Mononuclear cell (primary cell): ENCODE results near the gene CALML3. TPM values are rescaled to one million over a fixed set of nuclear protein-coding genes. Genes with fewer than 3 reads are reported as not detected.

Experiments used
- H3K27me3 ChIP-seq: 2 replicates; pipeline ENCODE4 v1.6.0; 2011; ENCODE audit warnings: low read length, control low read depth; ENCODE audit not compliant: insufficient read depth
- H3K4me1 ChIP-seq: 2 replicates; pipeline ENCODE4 v1.5.1; 2011; ENCODE audit warnings: mild to moderate bottlenecking, low read length, control low read depth; ENCODE audit not compliant: insufficient read depth
- H3K4me3 ChIP-seq: 2 replicates; pipeline ENCODE4 v1.5.1; 2011; ENCODE audit warnings: mild to moderate bottlenecking, low read length, moderate library complexity
- H3K9me3 ChIP-seq: 2 replicates; pipeline ENCODE4 v1.5.1; 2011; ENCODE audit warnings: low read depth, mild to moderate bottlenecking, control low read depth, low read length
- total RNA-seq: library from RNA; depleted of rRNA; stranded (reverse); fragments of >200 nt; gene quantifications from one replicate; pipeline ENCODE4 v1.2.3, GENCODE V29; 2012

CALML3 gene
- total RNA-seq, 1 donor = not detected

DNA sequence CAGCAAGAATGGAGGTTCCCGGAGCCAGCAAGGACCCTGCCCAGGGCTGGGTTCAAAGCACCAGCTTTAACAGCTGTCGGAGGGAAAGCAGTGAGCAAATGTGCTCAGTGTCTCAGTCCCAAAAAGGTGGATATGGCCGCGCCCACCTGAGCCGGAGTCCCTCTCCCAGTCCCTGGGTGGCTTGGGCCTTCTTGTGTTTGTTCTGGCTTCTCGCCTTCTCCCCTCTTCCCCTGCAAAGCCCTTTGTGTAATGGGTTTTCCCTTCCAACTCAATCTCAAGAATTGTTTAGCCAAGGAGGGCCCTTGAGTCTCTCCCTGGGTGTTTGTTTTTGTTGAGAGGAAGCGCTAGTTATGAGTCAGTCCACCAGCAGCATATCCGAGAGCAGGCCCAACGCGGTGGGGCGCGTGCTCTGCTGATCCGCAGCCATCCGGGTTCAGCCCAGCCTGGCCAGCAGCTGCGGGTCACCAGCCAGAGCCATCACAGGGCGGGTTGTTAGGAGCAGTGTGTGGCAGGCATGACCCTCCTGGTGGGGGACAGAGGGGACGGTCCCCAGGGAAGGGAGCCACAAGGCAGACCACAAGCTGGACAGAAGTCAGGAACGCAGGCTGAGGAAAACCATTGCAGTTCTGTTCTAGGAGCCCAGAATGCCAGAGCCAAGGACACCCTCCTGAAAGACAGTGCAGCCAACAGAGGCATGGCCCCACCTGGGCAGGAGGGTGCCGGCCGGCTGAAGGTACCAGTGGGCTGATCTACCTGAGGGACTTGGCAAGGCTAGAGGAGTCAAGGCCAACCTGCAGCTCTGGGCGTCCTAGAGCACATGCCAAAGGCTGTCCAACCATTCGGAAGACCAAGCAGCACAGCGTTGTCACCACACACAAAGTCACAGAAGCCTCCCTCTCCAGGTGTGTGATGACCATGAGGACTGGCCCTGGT, 21.3 kb downstream of the CALML3 start:
- H3K4me1 ChIP-seq = peaks cover 20% of the 10 kb centered on the region
- peaks cover 13% of the 10 kb centered on the region for H3K9me3 ChIP-seq
- H3K27me3 ChIP-seq = no peaks in the 10 kb centered on the region
- no peak overlapping the region for H3K4me3 ChIP-seq

DNA sequence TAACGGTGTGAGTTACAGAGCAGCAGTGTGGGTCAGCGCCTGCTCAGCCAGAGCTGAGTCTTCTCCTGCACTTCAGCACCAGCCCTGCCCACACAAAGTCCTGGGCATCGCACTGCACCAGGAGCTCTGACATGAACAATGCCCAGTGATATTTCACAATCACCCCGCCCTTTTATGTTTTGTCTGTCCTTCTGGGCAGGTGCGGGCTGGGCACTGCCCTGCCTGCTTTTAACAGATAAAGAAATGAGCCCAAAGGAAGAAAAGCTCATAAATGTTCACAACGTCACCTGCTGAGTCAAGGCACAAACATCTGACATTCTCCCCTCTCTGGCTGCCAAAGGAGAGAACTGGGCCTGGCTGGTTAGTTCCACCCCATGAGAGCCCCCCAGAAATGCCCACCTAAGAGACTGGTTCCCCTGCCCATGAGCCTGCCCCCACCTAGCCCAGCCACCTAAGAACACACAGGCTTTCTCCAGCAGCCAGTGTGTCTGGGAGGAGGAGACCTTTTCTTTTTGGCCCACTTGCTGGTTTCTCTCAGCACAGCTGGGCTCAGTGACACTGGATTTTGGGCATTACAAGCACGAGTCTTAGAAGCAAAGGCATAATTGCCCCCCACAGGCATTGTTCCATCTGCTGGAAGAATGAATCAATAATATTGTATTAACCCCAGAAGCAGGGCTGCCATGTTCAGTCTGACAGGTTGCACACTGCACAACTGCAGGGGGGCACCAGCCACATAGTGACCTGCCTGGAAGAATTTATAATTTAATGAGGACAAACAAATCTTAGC, 22.3 kb downstream of the CALML3 start:
- H3K27me3 ChIP-seq = no peaks in the 10 kb centered on the region
- H3K9me3 ChIP-seq = peaks cover 3% of the 10 kb centered on the region
- no peak overlapping the region for H3K4me3 ChIP-seq
- H3K4me1 ChIP-seq = peaks cover 25% of the 10 kb centered on the region

- H3K4me1 ChIP-seq = peaks cover 31% of the 10 kb centered on the region
- no peaks in the 10 kb centered on the region for H3K27me3 ChIP-seq
- H3K9me3 ChIP-seq = no peaks in the 10 kb centered on the region
- no peak overlapping the region for H3K4me3 ChIP-seq
These were observed 22.8 kb downstream of the CALML3 start for GRCh38 chr10:5547681-5547930.

DNA sequence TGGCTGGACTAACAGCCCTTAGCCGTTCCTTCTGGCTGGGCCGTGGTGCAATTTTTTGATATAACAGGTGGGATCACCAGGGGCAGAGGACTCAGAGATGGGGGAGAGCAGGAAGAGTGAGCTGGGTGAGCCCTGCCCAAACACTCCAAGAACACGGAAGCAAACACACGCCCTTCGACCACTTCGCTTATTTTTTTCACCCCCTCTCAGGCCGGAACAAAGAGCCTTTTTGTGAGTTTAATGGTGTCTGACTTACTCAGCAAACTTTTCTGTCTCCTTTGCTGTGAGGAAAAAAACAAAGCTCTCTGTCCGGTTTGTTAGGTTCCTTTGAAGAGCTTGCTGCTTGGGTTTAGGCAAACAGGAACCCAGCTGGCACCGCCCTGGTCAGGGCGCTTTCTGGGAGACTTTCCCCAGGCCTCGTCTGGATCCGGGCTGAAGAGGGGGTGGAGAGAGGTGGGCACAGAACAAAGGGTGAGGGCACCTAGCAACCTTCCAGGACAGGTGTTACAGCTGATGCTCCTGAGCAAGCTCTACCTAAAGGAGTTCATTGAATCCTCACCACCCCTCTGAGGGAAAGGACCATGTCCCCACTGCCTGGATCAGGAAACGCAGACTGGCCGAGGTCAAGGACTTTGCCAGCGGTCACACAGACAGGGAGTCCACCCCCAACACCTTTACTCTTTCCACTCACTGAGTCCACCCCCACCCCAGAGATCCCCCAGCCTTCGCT, 23.3 kb downstream of the CALML3 start:
- Histone ChIP-seq H3K27me3 (no peaks in the 10 kb centered on the region), H3K4me1 (peaks cover 31% of the 10 kb centered on the region), H3K4me3 (no peak overlapping the region), H3K9me3 (no peaks in the 10 kb centered on the region)

DNA sequence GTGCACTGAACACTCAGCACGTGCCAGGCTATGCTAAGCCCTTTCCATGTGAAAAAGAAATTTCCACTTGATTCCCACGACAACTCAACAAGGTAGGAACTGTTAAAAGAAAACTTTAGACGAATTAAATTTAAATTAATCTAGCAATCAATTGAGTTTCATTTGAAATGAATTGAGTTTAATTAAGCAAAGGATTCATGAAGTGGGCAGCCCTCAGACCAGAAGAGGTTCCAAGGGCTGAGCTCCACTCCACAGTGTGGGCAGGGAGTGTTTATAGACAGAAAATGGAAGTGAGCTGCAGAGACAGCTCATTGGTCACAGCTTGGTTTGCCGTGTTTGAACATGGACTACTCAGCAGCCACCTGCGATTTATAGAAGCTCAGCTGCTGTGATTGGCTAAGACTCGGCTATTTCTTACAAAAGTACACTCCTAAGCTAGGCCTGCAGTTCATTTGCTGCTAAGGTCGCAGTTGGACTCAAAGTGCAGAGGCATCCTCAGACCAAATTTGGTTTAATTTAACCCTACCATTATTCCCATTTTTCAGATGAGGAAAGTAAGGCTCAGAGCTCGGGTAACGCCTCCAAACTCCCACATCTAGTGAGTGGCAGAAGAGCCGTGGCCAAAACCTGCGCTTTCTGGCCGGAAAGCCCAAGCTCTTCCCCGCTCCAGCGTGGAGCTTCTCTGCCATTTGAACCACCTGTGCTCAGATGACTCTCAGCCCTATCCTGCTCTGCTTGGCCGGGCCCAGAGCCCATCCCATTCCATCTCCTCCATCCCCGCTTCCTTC, 24.9 kb downstream of the CALML3 start:
- Histone ChIP-seq H3K4me1 (peaks cover 34% of the 10 kb centered on the region), H3K4me3 (no peak overlapping the region), H3K27me3 (no peaks in the 10 kb centered on the region), H3K9me3 (no peaks in the 10 kb centered on the region)

DNA sequence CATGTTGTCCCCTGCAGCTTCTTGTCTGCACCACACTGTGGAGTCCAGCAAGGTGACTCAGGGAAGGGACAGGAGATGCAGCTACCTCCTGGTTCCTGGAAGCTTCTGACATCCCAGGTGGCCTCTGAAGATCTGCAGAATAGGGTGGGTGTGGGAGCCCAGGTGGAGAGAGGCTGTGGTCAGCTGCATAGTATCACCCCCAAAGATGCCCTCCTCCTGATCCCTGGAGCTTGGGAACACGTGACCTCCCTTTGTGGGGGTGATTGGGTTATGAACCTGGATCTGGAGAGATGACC, 25.4 kb downstream of the CALML3 start:
- Histone ChIP-seq H3K4me3 (no peak overlapping the region), H3K27me3 (no peaks in the 10 kb centered on the region), H3K4me1 (peaks cover 34% of the 10 kb centered on the region), H3K9me3 (no peaks in the 10 kb centered on the region)

DNA sequence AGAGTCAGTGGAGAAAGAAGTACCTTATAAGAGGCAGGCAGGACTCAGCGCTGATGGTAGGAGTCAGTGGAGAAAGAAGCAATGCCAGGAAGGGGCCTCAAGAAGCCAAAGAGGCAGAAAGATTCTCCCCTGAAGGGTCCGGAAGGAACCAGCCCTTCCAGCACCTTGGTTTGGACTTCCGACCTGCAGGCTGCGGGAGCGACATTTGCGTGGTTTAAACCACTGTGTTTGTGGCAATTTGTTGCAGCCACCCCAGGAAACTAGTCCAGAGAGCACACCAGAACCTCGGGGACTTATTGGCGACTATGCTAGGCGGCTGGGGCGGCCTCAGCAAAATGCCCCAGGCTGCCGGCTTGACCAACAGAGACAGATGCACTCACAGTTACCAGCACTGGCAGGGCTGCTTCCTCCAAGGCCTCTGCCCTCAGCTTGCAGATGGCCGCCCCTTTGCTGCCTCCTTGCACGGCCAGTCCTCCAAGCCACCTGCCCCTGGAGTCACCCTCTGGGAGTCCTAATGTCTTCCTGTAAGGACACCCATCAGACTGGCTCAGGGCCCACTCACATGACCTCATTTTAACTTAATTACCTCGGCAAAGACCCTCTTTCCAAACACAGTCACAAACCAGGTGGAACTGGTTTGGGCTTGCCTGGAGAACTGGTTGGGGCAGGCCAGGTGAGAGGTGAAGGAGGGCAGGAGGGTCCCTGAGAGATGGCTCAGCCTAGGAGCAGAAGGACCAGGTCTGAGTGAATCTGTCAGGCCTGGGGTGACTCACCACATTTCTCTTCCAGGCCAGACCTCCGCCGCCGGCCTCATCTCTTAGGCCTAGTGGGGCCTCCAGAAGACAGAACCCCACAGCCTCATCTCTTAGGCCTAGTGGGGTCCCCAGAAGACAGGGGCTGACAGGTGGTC, 26.1 kb downstream of the CALML3 start:
- H3K4me1 ChIP-seq = peaks cover 34% of the 10 kb centered on the region
- no peak overlapping the region for H3K4me3 ChIP-seq
- no peaks in the 10 kb centered on the region for H3K9me3 ChIP-seq
- H3K27me3 ChIP-seq = no peaks in the 10 kb centered on the region

DNA sequence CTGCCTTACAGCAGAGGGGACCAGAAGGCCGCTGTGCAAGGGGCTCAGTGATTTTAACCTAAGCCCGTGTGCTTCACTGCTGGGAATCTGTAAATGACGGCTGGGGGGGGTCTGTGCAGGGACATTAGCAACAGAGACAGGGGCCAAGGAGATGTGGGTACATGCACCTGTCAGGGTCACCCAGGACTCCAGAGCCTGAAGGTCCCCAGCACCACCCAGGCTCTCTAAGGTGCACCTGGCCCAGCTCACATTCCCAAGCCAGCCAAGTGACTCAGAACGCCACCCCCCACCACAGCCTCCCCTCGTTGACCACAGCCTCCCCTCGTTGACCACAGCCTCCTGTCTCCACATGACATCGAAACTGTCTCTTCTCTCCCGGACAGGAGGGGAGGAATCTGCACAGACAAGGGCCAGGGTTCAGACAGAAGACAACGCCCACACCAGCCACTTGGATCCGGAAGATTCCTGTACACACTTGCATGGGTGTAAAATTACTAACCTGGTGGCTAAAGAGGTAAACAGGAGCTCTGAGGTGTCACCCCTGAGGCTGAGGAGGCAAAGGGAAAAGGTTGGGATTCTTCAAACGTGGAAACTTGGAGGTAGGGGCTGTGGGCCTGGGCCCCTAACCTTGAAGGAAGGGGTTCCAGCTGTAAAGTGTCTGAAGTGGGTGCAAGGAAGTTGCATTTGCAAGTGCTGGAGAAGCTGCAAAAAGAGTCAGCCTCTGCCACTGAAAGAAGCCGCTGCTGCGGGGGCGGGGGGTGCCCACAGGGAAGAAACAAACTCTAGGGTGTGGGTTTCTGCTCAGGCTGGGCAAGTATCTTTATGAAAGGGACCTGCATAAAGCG, 27.0 kb downstream of the CALML3 start:
- H3K4me1 ChIP-seq = peaks cover 34% of the 10 kb centered on the region
- no peaks in the 10 kb centered on the region for H3K27me3 ChIP-seq
- H3K9me3 ChIP-seq = no peaks in the 10 kb centered on the region
- no peak overlapping the region for H3K4me3 ChIP-seq

DNA sequence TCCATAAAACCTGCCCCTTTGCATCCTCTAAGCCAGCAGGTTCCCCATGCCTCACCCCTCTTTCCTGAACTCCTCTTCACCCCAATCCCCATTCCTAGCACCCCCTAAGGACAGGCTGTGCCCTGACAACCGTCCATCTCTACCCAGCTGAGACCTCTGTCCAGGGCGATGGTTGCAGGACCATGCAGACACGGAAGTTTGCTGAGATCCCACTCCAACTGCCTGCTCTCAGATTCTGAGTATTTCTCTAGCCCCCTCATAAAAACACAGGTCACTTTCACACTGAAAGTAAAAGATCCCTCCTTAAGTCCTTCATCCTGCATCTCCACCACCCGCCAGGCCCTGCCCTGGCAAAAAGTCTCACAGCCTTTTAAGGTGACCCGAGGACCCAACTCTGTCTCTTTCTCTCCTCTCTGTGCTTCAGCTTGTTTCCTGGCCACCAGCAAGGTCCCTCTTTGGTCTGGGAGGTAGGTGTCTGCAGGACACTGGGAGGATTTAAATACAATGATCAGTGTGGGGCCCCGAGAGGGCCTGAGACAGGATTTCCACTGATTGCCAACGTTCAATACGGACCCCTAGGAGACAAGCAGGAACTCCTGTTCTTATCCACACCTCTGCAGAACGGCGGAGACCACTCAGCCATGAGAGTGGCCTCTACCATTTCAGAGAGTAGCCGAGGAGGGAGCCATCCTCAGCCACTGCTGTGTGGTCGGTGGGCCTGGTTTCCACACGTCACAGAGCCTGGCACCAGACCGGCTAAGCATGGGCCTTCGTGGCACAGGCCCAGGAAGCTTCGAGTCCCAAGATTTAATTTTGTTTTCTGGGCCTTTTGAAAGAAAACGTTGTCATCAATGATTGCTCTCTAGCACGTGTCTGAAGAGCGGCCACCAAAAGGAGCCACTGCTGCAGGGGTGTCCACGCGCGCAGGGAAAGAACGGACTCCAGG, 27.9 kb downstream of the CALML3 start:
- Histone ChIP-seq H3K9me3 (no peaks in the 10 kb centered on the region), H3K4me1 (peaks cover 28% of the 10 kb centered on the region), H3K27me3 (no peaks in the 10 kb centered on the region), H3K4me3 (no peak overlapping the region)

DNA sequence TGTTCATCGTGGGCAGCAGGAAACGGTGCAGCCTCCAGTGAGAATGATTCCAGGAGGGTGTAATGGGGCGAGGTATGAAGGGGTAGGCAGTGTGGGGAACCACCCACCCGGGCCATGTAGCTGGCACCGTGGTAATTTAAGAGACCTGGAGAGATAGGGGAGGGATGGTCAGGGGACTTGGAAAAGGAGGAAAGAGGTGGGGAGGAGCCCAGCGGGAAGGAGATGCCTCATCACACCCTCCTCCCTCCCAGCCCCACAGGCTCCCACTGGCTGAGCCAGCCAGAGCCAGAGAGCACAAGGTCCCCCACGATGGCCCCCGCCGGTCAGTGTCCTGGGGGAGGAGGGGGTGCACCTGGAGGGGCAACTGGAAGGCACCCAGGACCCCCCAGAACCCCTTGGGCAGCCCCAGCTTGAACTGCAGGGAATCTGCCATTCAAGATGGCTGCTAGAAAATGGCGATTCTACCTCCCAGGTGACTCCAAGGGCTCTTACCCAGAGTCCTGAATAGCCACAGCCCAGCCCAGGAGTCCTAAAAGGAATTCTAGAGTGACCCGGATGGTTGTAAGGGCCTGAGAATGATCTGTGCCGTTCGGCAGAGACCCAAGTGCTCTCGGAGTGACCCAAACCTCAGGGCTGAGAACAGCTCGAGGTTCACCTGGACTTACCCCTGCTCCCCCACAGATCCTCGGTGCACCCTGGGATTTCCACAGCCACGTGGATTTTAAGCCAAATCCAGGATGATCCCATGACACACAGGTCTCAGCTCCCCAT, 28.8 kb downstream of the CALML3 start:
- H3K4me3 ChIP-seq = no peak overlapping the region
- no peaks in the 10 kb centered on the region for H3K9me3 ChIP-seq
- H3K4me1 ChIP-seq = peaks cover 18% of the 10 kb centered on the region
- H3K27me3 ChIP-seq = no peaks in the 10 kb centered on the region

DNA sequence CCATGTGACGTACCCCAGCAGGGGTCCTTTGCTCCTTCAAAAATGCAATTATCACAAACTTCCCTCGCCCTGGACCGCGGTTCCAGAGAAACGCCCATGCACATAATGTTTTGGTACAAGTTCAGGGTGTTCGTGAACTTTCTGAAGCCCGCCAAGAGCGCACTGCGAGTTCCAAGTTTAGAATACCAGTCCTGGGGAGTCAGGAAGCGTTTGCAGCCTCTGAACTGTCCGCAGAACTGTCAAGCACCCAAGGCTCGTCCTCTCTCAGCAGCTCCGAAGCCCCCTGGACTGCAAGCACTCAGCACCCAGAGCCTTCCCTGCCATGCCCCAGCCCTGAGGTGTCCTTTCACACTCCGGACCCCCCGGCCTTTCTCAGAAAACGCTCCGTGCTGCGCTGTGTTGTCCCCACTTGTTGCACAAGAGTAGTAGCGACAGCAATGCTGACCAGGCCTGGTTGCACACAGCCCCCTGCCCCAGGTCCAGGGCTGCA, 30.3 kb downstream of the CALML3 start:
- peaks cover 13% of the 10 kb centered on the region for H3K4me1 ChIP-seq
- H3K9me3 ChIP-seq = no peaks in the 10 kb centered on the region
- no peak overlapping the region for H3K4me3 ChIP-seq
- H3K27me3 ChIP-seq = no peaks in the 10 kb centered on the region

- Histone ChIP-seq H3K27me3 (no peaks in the 10 kb centered on the region), H3K4me3 (no peak overlapping the region), H3K4me1 (peaks cover 13% of the 10 kb centered on the region), H3K9me3 (no peaks in the 10 kb centered on the region)
These were observed 31.1 kb downstream of the CALML3 start for GRCh38 chr10:5555881-5556280.
